ENCODE data around the gene RNF17.

Gene RNF17

GRCh38 chr13:24916464-24916863 lies 152.5 kb downstream of the RNF17 start:
- Histone ChIP-seq H3K4me3 (ENCODE audit: low read length) (no peak overlapping the region), H3K27me3 (ENCODE audit: control insufficient read depth, insufficient read depth, low read length) (no peaks in the 10 kb centered on the region), H3K9me3 (ENCODE audit: control insufficient read depth, insufficient read depth, low read length) (no peaks in the 10 kb centered on the region), H3K27ac (ENCODE audit: low read length) (no peak overlapping the region), H3K36me3 (ENCODE audit: control insufficient read depth, insufficient read depth, low read length) (no peaks in the 10 kb centered on the region), H3K4me1 (ENCODE audit: control insufficient read depth, insufficient read depth, low read length) (no peaks in the 10 kb centered on the region)
- no peak for DNase-seq (ENCODE audit: low read depth, low spot score)

- Histone ChIP-seq H3K27ac (ENCODE audit: low read length) (no peak overlapping the region), H3K27me3 (ENCODE audit: control insufficient read depth, insufficient read depth, low read length) (no peaks in the 10 kb centered on the region), H3K4me3 (ENCODE audit: low read length) (no peak overlapping the region), H3K36me3 (ENCODE audit: control insufficient read depth, insufficient read depth, low read length) (no peaks in the 10 kb centered on the region), H3K9me3 (ENCODE audit: control insufficient read depth, insufficient read depth, low read length) (no peaks in the 10 kb centered on the region), H3K4me1 (ENCODE audit: control insufficient read depth, insufficient read depth, low read length) (no peaks in the 10 kb centered on the region)
- no peak for DNase-seq (ENCODE audit: low read depth, low spot score)
- no CpG with 5 or more reads among the region's 6 CpGs for WGBS (ENCODE audit: insufficient coverage, insufficient read length)
Observed at GRCh38 chr13:24921003-24921402, 157.0 kb downstream of the RNF17 start.

GRCh38 chr13:24921881-24922280 lies 157.9 kb downstream of the RNF17 start:
- Histone ChIP-seq H3K4me3 (ENCODE audit: low read length) (peak overlapping the region; percentile 87), H3K9me3 (ENCODE audit: control insufficient read depth, insufficient read depth, low read length) (no peaks in the 10 kb centered on the region), H3K27ac (ENCODE audit: low read length) (no peak overlapping the region), H3K27me3 (ENCODE audit: control insufficient read depth, insufficient read depth, low read length) (no peaks in the 10 kb centered on the region), H3K4me1 (ENCODE audit: control insufficient read depth, insufficient read depth, low read length) (no peaks in the 10 kb centered on the region), H3K36me3 (ENCODE audit: control insufficient read depth, insufficient read depth, low read length) (no peaks in the 10 kb centered on the region)
- DNase-seq (ENCODE audit: low read depth, low spot score) = no peak
- WGBS (ENCODE audit: insufficient coverage, insufficient read length) = no CpG with 5 or more reads among the region's 5 CpGs

- no peak for DNase-seq (ENCODE audit: low read depth, low spot score)
- Histone ChIP-seq H3K27me3 (ENCODE audit: control insufficient read depth, insufficient read depth, low read length) (no peaks in the 10 kb centered on the region), H3K36me3 (ENCODE audit: control insufficient read depth, insufficient read depth, low read length) (no peaks in the 10 kb centered on the region), H3K27ac (ENCODE audit: low read length) (no peak overlapping the region), H3K4me3 (ENCODE audit: low read length) (peak overlapping the region; percentile 87), H3K4me1 (ENCODE audit: control insufficient read depth, insufficient read depth, low read length) (no peaks in the 10 kb centered on the region), H3K9me3 (ENCODE audit: control insufficient read depth, insufficient read depth, low read length) (no peaks in the 10 kb centered on the region)
- no CpG with 5 or more reads among the region's 34 CpGs for WGBS (ENCODE audit: insufficient coverage, insufficient read length)
Observed at GRCh38 chr13:24922387-24922744, 158.4 kb downstream of the RNF17 start.

GRCh38 chr13:24922745-24923591 lies 159.0 kb downstream of the RNF17 start:
- no peaks in the 10 kb centered on the region for H3K4me1 ChIP-seq (ENCODE audit: control insufficient read depth, insufficient read depth, low read length)
- no CpG with 5 or more reads among the region's 60 CpGs for WGBS (ENCODE audit: insufficient coverage, insufficient read length)
- peak overlapping the region; percentile 87 for H3K4me3 ChIP-seq (ENCODE audit: low read length)
- H3K27me3 ChIP-seq (ENCODE audit: control insufficient read depth, insufficient read depth, low read length) = no peaks in the 10 kb centered on the region
- DNase-seq (ENCODE audit: low read depth, low spot score) = peak; percentile 77
- no peaks in the 10 kb centered on the region for H3K36me3 ChIP-seq (ENCODE audit: control insufficient read depth, insufficient read depth, low read length)
- H3K27ac ChIP-seq (ENCODE audit: low read length) = no peak overlapping the region
- no peaks in the 10 kb centered on the region for H3K9me3 ChIP-seq (ENCODE audit: control insufficient read depth, insufficient read depth, low read length)

GRCh38 chr13:24925318-24926231 lies 161.6 kb downstream of the RNF17 start:
- H3K27me3 ChIP-seq (ENCODE audit: control insufficient read depth, insufficient read depth, low read length) = no peaks in the 10 kb centered on the region
- H3K27ac ChIP-seq (ENCODE audit: low read length) = no peak overlapping the region
- H3K4me1 ChIP-seq (ENCODE audit: control insufficient read depth, insufficient read depth, low read length) = no peaks in the 10 kb centered on the region
- no peak overlapping the region for H3K4me3 ChIP-seq (ENCODE audit: low read length)
- no peaks in the 10 kb centered on the region for H3K9me3 ChIP-seq (ENCODE audit: control insufficient read depth, insufficient read depth, low read length)
- no peaks in the 10 kb centered on the region for H3K36me3 ChIP-seq (ENCODE audit: control insufficient read depth, insufficient read depth, low read length)
- no CpG with 5 or more reads among the region's 15 CpGs for WGBS (ENCODE audit: insufficient coverage, insufficient read length)
- no peak for DNase-seq (ENCODE audit: low read depth, low spot score)

GRCh38 chr13:24927810-24928404 lies 163.9 kb downstream of the RNF17 start:
- no CpG with 5 or more reads among the region's 4 CpGs for WGBS (ENCODE audit: insufficient coverage, insufficient read length)
- no peak overlapping the region for H3K4me3 ChIP-seq (ENCODE audit: low read length)
- H3K4me1 ChIP-seq (ENCODE audit: control insufficient read depth, insufficient read depth, low read length) = no peaks in the 10 kb centered on the region
- no peaks in the 10 kb centered on the region for H3K27me3 ChIP-seq (ENCODE audit: control insufficient read depth, insufficient read depth, low read length)
- no peak for DNase-seq (ENCODE audit: low read depth, low spot score)
- H3K9me3 ChIP-seq (ENCODE audit: control insufficient read depth, insufficient read depth, low read length) = no peaks in the 10 kb centered on the region
- H3K27ac ChIP-seq (ENCODE audit: low read length) = no peak overlapping the region
- no peaks in the 10 kb centered on the region for H3K36me3 ChIP-seq (ENCODE audit: control insufficient read depth, insufficient read depth, low read length)

- no peak for DNase-seq (ENCODE audit: low read depth, low spot score)
- Histone ChIP-seq H3K4me1 (ENCODE audit: control insufficient read depth, insufficient read depth, low read length) (no peaks in the 10 kb centered on the region), H3K27ac (ENCODE audit: low read length) (no peak overlapping the region), H3K4me3 (ENCODE audit: low read length) (no peak overlapping the region), H3K27me3 (ENCODE audit: control insufficient read depth, insufficient read depth, low read length) (no peaks in the 10 kb centered on the region), H3K36me3 (ENCODE audit: control insufficient read depth, insufficient read depth, low read length) (no peaks in the 10 kb centered on the region), H3K9me3 (ENCODE audit: control insufficient read depth, insufficient read depth, low read length) (no peaks in the 10 kb centered on the region)
- WGBS (ENCODE audit: insufficient coverage, insufficient read length) = no CpG with 5 or more reads among the region's 1 CpG
Observed at GRCh38 chr13:24929196-24929595, 165.2 kb downstream of the RNF17 start.

All from iPS DF 6.9 (cell line).